Activated CD4-positive, CD25-positive, alpha-beta regulatory T cell treated with anti-CD3 and anti-CD28 coated beads, Interleukin-2, amount 50 U/mL, for 72 hours (primary cell): Measurements from ENCODE around the gene GALNTL6.
"Not testable (repeated sequence)": the region's sequence is repeated elsewhere in the genome, so short reads cannot be mapped to it uniquely, and the experiment has no call there.

Source experiments
- DNase-seq: peaks from one replicate; pipeline ENCODE4 v3.0.0; 2021

The GALNTL6 gene

DNA sequence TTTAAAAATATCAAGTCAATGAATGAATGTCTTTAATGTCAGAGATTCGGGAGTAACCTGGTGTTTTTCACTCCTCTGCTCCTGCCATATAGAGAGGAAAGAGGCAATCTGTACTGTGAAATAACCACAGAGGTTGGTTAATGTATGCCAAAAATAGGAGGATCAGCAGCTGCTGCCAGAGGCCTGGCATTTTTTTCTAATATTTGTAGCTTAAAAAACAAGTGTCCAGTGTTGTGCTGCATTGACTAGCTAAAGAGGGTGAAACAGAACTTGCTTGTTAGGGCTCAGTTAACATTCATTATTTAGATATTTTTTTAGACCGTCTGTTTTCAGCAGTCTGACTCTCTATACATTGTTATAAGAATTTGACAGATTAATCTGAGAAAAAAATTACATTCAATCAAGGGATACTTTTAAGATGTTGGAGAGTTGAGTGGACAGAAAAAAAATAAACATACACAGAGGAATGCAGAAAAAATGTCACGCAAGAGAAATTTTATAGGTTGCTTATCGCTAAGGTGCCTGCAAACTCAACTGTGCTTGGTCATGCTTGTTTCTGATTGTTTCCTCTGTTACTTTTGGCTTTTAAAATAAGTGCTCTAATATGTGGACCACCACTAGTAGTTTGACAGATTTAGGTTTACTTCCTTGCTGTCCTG is 963.1 kb downstream of the GALNTL6 start:
- DNase-seq = no peak

- DNase-seq = no peak
Observed at GRCh38 chr4:172777729-172778431, 964.7 kb downstream of the GALNTL6 start.

DNA sequence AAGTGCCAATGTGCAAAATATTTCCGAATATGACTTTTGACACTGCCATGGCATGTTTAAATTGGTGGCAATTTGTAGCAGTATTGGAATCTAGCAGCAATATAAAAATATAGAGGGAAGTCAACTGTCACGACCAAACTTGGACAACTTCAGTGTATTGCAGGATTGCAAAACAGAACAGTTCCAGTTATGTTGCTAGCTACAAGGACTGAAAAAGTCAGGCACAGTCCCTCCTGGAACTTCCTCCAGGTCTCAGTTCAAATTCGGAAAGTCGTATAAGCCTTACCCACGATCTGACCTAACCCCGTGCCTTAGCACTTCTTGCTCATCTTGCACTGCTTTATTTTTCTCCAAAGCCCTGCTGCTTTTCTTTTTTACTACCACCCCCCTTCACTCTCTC is 965.4 kb downstream of the GALNTL6 start:
- no peak for DNase-seq

- no peak for DNase-seq
Observed at GRCh38 chr4:172780566-172781081, 967.4 kb downstream of the GALNTL6 start.

GRCh38 chr4:172785613-172786012 is 972.4 kb downstream of the GALNTL6 start:
- DNase-seq = no peak

DNA sequence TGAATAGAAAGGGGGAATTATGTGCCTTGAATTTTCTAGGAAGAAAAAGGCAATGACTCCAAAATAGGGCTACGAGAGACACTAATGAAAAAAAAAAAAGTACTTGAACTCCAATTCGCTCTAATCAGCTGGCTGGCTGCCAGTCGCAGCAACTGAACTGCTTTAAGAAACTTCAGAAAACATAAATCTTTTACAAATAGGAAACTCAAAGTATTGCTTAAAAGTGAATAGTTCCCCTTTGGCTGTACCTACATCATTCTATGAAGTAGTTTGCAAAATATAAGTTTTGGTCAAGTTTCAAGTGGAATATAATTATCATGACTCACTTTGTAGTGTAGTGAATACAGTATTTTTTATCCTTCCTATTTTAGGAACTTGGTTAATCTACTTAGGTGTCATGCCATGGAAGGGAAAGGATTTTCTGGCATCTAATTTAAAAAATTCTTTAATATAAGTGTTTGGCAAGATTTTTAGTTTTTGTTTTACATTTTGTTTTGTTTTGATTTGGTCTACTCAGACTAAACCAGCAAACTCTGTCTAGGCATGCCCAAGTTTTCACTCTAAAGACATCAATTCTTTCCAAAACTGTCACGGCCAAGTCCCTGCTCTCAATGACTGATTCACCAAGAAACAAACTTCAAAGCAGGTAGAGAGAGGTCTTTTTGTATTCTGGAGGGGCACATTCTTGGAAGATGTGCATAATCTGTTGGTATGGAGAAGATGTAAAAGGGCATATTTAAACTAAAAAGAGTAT is 973.0 kb downstream of the GALNTL6 start:
- no peak for DNase-seq

GRCh38 chr4:172787111-172787510 is 973.9 kb downstream of the GALNTL6 start:
- no peak for DNase-seq

DNA sequence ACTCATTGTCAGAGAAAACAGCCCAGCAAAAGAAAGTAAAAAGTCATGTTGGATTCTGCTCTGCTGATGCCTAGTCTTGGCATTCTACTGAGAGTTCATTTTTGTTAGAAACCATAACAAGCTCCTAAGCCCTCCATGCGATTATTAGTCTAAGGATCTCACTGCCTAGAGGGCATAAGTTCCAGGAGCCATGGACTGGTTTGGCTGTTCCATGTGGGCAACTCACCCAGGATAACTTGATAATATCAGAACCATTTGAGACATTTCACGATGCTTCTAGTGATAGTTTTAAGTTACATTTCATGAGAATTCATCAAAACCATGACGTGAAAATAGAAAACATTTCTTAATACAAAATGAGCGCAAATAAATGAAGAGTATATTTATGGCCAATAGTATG is 978.6 kb downstream of the GALNTL6 start:
- DNase-seq = no peak

- no peak for DNase-seq
Observed at GRCh38 chr4:172793565-172794306, 980.5 kb downstream of the GALNTL6 start.

DNA sequence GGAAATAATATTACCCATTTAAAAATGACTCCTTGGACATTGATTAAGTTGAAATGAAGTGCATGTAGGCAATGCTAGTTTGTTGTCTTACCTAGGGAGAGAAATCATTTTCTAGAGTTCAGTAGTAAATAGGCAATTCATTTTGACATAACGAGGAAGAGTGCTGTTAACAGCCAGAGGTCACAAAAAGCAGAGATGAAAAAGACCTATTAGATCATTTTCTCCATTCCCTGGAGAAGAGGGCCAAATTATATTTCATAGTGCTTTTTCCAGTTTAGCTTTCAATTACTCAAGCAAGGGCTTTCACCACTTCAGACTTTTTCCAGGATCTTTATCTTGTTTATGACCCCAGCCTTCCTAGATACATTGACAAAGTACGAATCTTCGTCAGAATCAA is 981.1 kb downstream of the GALNTL6 start:
- no peak for DNase-seq

DNA sequence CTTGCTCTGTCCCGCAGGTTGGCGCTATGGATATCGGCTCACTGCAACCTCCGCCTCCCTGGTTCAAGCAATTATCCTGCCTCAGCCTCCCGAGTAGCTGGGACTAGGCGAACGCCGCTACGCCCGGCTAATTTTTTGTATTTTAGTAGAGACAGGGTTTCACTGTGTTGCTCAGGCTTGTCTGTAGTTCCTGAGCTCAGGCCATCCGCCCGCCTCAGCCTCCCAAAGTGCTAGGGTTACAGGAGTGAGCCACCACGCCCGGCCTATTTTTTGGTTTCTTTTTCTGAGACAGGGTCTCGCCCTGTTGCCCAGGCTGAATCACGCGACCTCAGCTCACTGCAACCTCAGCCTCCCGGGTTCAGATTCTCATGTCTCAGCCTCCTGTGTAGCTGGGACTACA is 984.1 kb downstream of the GALNTL6 start:
- not testable (repeated sequence) for DNase-seq

DNA sequence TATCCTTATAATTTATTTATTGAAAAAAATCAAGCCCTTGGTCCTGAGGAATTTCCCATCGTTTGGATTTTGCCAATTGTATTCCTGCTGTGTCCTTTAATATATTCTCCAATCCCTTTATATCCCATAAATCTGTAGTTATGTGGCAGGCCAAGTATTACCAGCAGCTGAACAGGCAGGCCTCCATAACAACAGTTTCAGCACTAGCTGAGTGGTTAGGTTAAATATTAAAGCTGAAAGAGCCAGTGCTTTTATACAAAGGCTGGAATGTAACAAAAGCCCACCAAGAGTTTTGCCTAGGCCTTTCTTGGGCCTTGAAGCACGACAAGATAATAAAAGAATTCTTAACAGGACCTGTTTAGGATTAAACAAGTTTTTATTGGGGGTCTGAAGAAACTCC is 988.8 kb downstream of the GALNTL6 start:
- no peak for DNase-seq

DNA sequence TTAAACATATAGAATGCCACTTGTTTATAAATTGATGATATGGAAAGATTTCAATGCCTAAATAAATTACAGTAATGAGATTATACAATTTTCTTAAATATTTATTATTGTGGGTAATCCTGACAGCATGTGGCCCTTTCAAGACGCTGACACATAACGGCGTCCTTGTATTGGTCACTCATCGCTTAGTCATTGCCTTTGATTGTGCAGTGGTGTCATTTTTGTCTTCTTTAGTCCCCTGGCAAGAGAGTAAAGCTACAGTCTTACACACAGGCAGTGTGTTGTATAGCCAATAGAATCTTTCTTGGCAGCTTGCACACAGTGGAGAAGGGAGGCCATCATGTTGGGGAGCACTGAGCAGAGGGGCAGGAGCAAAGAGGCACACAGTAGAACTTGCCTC is 993.6 kb downstream of the GALNTL6 start:
- no peak for DNase-seq

DNA sequence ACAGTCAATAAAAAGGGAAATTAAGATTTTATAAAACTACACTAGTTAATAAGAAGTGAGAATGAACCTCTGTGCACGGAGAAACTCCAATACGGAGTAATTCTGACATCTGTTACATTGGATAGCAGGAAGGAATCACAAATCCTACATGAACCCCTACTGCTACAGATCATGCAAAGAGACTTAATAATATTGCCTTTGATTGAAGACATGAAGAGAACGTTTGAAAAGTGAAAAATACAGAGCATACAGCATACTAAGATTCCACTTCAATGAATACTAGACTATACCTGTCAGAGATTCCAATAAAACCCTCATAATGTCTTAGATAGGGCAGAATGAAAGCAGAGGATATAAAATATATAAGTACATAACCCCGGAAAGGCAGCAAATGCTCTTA is 995.0 kb downstream of the GALNTL6 start:
- no peak for DNase-seq

DNA sequence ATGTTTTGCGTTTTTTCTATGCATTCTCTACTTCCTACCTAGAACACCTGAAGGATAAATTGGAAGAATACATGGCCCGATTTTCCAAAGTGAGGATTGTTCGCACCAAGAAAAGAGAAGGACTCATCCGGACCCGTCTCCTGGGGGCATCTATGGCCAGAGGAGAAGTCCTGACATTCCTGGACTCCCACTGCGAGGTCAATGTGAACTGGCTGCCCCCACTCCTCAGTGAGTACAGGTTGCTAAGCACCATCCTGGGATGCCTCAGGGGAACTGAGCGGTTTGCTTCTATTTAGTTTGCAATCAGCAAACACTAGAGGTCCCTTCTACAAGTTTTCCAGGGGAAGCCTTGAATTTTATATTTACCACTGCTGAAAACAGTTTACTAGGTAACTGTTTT is 996.1 kb downstream of the GALNTL6 start:
- DNase-seq = no peak

- DNase-seq = no peak
Observed at GRCh38 chr4:172813359-172813923, 1000.2 kb downstream of the GALNTL6 start.

- no peak for DNase-seq
Observed at GRCh38 chr4:172815499-172816164, 1002.4 kb downstream of the GALNTL6 start.

GRCh38 chr4:172818901-172819300 is 1005.7 kb downstream of the GALNTL6 start:
- no peak for DNase-seq

GRCh38 chr4:172819353-172819752 is 1006.1 kb downstream of the GALNTL6 start:
- no peak for DNase-seq

- DNase-seq = no peak
Observed at GRCh38 chr4:172822331-172822730, 1009.1 kb downstream of the GALNTL6 start.

DNA sequence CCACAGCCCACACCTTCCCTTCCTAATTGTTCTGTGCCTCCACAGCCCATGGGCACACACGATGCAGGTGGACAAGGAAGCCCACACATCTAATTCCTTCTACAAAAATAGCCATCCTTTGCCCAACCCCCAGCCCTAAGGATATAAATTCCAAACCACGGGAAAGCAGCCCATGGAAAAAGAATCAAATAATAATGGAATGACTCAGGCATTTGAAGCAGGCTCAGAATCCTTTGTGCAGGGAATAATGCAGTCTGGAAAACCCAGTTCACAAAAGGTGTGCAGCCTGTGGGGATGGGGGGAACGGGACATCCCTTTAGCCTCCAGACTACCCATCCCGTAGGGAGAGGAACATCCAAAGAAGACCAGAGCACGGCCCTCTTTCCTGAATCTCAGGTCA is 1013.1 kb downstream of the GALNTL6 start:
- no peak for DNase-seq

- no peak for DNase-seq
Observed at GRCh38 chr4:172826861-172827260, 1013.7 kb downstream of the GALNTL6 start.
